DOHH2 (cell line): ENCODE measurements around the gene ELAC2.

Source experiments
- H3F3A ChIP-seq: fragments of 200-600 bp; sonication (generic), shearing (Covaris generic); 2 replicates; pipeline ENCODE4 v1.6.0; 2016; ENCODE audit warnings: antibody characterized with exemption, mild to moderate bottlenecking; ENCODE audit not compliant: control insufficient read depth, insufficient read depth
- H3K27ac ChIP-seq: fragments of 200-600 bp; sonication (generic); 2 replicates; pipeline ENCODE4 v1.5.1; 2014; ENCODE audit warnings: low read depth, mild to moderate bottlenecking, low read length, moderate library complexity
- H3K27me3 ChIP-seq: fragments of 200-600 bp; sonication (generic); 2 replicates; pipeline ENCODE4 v1.6.1; 2014; ENCODE audit warnings: mild to moderate bottlenecking, low read length, mixed read lengths; ENCODE audit not compliant: control insufficient read depth
- H3K36me3 ChIP-seq: fragments of 200-600 bp; sonication (generic); 2 replicates; pipeline ENCODE4 v1.6.1; 2014; ENCODE audit warnings: mild to moderate bottlenecking, low read length, moderate library complexity, mixed read lengths; ENCODE audit not compliant: control insufficient read depth
- H3K4me1 ChIP-seq: fragments of 200-600 bp; sonication (generic); 2 replicates; pipeline ENCODE4 v1.6.1; 2014; ENCODE audit warnings: mild to moderate bottlenecking, low read length, mixed read lengths; ENCODE audit not compliant: control insufficient read depth
- H3K4me2 ChIP-seq: fragments of 200-600 bp; sonication (generic); 2 replicates; pipeline ENCODE4 v1.6.0; 2014; ENCODE audit warnings: mild to moderate bottlenecking, low read length, moderate library complexity
- H3K4me3 ChIP-seq: fragments of 200-600 bp; sonication (generic); 2 replicates; pipeline ENCODE4 v1.5.1; 2014; ENCODE audit warnings: mild to moderate bottlenecking, low read length, mixed read lengths
- H3K79me2 ChIP-seq: fragments of 200-600 bp; sonication (generic); 2 replicates; pipeline ENCODE4 v1.6.1; 2014; ENCODE audit warnings: mild to moderate bottlenecking, low read length, mixed read lengths; ENCODE audit not compliant: control insufficient read depth
- H3K9me2 ChIP-seq: fragments of 200-600 bp; sonication (generic); replicated peaks from 2 replicates; pipeline ENCODE4 v1.6.1; 2014; ENCODE audit warnings: mild to moderate bottlenecking, low read length, mixed read lengths; ENCODE audit not compliant: control insufficient read depth
- H3K9me3 ChIP-seq: fragments of 200-600 bp; sonication (generic); 2 replicates; pipeline ENCODE4 v1.6.1; 2014; ENCODE audit warnings: antibody characterized with exemption, low read length, mixed read lengths; ENCODE audit not compliant: control insufficient read depth, insufficient read depth
- H4K20me1 ChIP-seq: fragments of 200-600 bp; sonication (generic); 2 replicates; pipeline ENCODE4 v1.6.0; 2014; ENCODE audit warnings: low read depth, mild to moderate bottlenecking, antibody characterized with exemption, low read length, moderate library complexity; ENCODE audit not compliant: control insufficient read depth, insufficient read depth
- CTCF ChIP-seq: fragments of 200-600 bp; sonication (generic); IDR thresholded peaks from one replicate; pipeline ENCODE4 v1.5.1; 2014; ENCODE audit warnings: antibody characterized with exemption, mild to moderate bottlenecking, low read depth, low read length; ENCODE audit not compliant: poor library complexity, severe bottlenecking
- EZH2phosphoT487 ChIP-seq: fragments of 200-600 bp; sonication (generic); IDR thresholded peaks from 2 replicates; pipeline ENCODE4 v1.6.1; 2017; ENCODE audit warnings: borderline replicate concordance, mild to moderate bottlenecking, antibody characterized with exemption, low read length, moderate library complexity, mixed read lengths

The ELAC2 gene

GRCh38 chr17:13024526-13025257 lies 6.9 kb upstream of the ELAC2 start:
- no peak for TF ChIP-seq EZH2phosphoT487
- TF ChIP-seq CTCF = peak; percentile 95
- H3K9me3 ChIP-seq = no peaks in the 10 kb centered on the region
- H3K4me1 ChIP-seq = no peaks in the 10 kb centered on the region
- H3K27me3 ChIP-seq = no peaks in the 10 kb centered on the region
- H3K4me3 ChIP-seq = peak overlapping the region; percentile 9; the same call in 1 of the 2 replicates
- no peaks in the 10 kb centered on the region for H3K9me2 ChIP-seq
- no peak overlapping the region for H3K27ac ChIP-seq
- peak overlapping the region; percentile 8; the same call in 1 of the 2 replicates for H3K4me2 ChIP-seq
- no peaks in the 10 kb centered on the region for H3F3A ChIP-seq
- H3K79me2 ChIP-seq = no peaks in the 10 kb centered on the region
- H3K36me3 ChIP-seq = no peaks in the 10 kb centered on the region
- no peaks in the 10 kb centered on the region for H4K20me1 ChIP-seq

- TF ChIP-seq CTCF (no peak), EZH2phosphoT487 (no peak)
- H3K79me2 ChIP-seq = no peaks in the 10 kb centered on the region
- H3K4me2 ChIP-seq = peak overlapping the region; percentile 8; the same call in 1 of the 2 replicates
- no peaks in the 10 kb centered on the region for H3F3A ChIP-seq
- H3K4me1 ChIP-seq = peaks cover 2% of the 10 kb centered on the region
- no peaks in the 10 kb centered on the region for H3K9me3 ChIP-seq
- no peaks in the 10 kb centered on the region for H4K20me1 ChIP-seq
- no peak overlapping the region for H3K27ac ChIP-seq
- H3K36me3 ChIP-seq = no peaks in the 10 kb centered on the region
- no peaks in the 10 kb centered on the region for H3K9me2 ChIP-seq
- H3K4me3 ChIP-seq = no peak overlapping the region
- H3K27me3 ChIP-seq = no peaks in the 10 kb centered on the region
Measured at GRCh38 chr17:13024016-13024415, 6.2 kb upstream of the ELAC2 start.

- H3K9me2 ChIP-seq = no peaks in the 10 kb centered on the region
- H3K36me3 ChIP-seq = peaks cover 48% of the 10 kb centered on the region
- H3F3A ChIP-seq = no peaks in the 10 kb centered on the region
- peak overlapping the region; percentile 78 for H3K4me2 ChIP-seq
- H4K20me1 ChIP-seq = no peaks in the 10 kb centered on the region
- H3K4me3 ChIP-seq = peak overlapping the region; percentile 81
- peak overlapping the region; percentile 27 for H3K27ac ChIP-seq
- H3K4me1 ChIP-seq = peaks cover 19% of the 10 kb centered on the region
- H3K27me3 ChIP-seq = no peaks in the 10 kb centered on the region
- no peak for TF ChIP-seq EZH2phosphoT487
- no peak for TF ChIP-seq CTCF
- H3K79me2 ChIP-seq = peaks cover 31% of the 10 kb centered on the region
- H3K9me3 ChIP-seq = no peaks in the 10 kb centered on the region
Measured at GRCh38 chr17:13016881-13017654, 759 bp downstream of the ELAC2 start.
